HG02973 (cell line): ENCODE measurements around the gene HOGA1.

ENCODE experiments used
- ATAC-seq: cut with Tn5 transposase; IDR thresholded peaks from one replicate; pipeline ENCODE4 v1.9.1; 2021; ENCODE audit warnings: moderate library complexity; ENCODE audit not compliant: unreplicated experiment

The HOGA1 gene

DNA sequence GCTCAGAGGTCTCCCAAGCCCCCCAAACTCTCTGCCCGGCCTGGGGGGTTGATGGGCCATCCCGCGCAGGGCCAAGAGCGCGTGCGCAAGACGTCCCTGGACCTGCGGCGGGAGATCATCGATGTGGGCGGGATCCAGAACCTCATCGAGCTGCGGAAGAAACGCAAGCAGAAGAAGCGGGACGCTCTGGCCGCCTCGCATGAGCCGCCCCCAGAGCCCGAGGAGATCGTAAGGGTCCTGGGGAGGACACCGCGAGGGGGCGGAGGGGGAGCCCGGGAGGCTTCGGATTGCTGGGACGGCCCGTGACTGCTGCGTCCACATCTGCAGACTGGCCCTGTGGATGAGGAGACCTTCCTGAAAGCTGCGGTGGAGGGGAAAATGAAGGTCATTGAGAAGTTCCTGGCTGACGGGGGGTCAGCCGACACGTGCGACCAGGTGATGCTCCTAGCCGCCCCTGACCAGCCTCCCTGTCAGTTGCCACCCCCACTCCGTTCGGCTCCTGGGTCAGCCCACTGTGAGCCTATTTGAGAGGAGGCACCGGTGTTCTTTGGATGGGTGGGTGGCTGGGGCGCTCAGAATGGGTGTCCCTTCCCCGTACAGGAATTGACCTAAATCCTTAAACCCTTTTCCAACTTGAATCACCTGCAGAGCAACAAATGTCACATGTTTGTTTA, 5.9 kb upstream of the HOGA1 start:
- no peak for ATAC-seq

DNA sequence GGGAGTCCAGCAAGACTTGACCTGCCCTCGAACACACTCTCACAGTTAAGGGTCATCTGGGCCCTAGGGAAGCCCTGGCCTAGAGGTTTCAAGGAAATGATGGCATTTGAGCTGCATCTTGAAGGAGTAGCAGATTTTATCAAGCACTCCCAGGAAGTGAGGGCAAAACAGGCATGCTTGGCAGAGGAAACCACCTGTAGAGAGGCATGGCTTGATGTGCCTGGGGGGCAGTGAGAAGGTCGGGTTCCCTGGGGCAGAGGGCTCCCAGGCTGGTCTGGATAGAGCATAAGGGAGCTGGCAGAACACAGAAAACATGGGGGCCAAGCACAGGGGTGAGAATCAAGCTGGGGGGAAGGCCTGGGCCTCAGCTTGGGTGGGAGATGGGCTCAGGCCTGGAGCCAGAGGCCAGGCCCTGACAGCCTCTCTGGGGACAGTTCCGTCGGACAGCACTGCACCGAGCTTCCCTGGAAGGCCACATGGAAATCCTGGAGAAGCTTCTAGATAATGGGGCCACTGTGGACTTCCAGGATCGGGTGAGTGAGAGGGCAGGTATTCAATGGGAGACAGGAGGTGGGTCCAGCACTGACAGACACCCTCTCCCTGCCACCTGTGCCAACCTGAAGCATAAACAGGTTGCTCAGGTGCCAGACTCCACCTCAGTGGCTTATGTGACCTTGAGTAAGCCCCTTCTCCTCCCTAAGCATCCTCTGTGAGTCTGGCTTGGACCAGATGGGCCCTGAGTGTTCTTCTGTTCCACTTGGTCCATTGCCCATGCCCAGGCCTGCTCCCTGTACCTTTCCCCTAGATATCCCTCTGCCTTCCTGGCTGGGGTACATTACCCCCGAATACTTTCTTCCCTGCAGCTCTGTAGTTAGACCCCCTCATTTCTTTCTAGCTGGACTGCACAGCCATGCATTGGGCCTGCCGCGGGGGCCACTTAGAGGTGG, 3.5 kb upstream of the HOGA1 start:
- no peak for ATAC-seq

DNA sequence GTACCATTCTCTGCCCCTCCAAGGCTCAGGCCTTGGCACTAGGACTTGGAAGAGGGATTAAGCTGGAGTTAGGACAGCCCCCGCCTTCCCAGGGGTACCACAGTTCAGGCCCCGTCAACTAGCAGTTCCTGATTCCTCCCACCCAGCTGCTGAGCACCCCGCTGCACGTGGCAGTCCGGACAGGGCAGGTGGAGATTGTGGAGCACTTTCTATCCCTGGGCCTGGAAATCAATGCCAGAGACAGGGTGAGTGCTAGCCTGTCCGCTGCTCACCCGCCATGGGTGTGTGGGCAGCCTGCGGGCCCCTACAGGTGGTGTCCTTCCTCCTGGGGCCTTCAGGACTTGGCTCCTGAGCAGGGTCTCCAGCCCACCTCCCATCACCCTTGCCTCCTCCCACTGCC, 2.0 kb upstream of the HOGA1 start:
- ATAC-seq, result no peak

DNA sequence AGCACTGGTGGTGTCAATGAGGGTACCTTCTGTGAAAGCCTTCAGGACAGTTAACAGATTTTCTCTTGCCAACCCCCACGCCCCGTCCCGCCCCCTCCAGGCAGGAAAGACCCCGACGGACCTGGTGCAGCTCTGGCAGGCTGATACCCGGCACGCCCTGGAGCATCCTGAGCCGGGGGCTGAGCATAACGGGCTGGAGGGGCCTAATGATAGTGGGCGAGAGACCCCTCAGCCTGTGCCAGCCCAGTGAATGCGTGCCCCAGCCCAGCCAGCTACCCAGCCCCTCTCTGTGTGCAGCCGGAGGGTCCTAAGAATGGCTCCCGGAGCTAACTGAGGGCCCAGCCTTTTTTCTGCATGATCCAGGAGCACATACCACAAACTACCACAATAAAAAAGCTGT, 713 bp upstream of the HOGA1 start:
- no peak for ATAC-seq

DNA sequence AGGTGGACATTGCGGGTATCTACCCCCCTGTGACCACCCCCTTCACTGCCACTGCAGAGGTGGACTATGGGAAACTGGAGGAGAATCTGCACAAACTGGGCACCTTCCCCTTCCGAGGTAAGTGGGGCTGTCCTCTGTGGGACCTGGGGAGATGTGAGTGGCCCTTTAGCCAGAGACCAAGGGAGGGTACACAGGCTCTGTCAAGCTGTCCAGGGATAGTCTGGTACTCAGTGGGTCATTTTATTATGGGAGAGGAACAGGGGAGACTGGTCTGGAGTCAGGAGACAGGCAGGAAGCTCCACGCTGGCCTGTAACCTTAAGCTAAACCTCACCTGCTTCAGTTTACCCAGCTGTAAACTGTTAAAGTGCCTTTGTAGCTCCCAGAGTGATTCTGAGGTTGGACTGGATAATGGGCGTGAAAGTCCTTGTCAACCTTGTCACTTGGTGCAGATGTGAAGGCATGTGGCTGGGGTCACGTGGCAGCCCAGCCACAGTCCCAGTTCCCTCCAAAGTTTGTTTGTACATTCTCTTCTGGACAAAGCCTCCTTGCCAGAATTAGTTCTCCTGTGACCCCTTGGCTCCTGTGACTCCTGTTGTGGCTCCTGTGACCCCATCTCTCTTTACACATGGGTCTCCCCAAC, 729 bp downstream of the HOGA1 start:
- ATAC-seq, result no peak

DNA sequence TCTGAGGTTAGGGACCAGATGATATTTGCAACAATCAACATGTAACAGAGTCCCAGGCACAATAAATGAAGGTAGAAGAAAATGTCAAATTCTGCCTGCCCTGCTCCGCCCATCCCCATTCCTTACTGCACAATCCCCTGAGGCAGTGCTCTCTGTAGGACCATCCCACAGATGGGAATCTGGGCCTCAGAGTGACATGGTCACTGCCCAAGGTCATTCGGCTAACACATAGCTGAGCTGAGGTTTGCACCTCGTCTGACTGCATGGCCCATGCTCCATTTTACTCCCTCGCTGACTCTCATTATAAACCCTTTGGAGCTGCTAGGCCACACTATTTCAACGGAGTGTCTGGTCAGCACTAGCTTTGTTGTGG, 1.2 kb downstream of the HOGA1 start:
- no peak for ATAC-seq

DNA sequence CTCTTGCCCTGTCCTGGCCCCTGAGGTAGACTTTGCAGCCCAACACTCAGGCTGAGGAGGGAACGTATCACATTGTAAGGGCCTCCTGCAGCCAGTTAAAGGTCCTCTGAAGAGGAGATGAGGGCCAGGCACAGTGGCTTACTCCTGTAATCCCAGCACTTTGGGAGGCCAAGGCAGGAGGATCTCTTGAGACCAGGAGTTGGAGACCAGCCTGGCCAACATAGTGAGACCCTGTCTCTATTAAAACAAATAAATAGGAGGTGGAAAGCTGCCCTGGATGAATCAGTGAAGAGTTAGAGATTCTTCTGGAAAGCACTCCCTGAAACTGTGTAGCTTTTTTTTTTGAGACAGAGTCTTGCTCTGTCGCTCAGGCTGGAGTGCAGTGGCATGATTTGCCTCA, 3.0 kb downstream of the HOGA1 start:
- no peak for ATAC-seq

DNA sequence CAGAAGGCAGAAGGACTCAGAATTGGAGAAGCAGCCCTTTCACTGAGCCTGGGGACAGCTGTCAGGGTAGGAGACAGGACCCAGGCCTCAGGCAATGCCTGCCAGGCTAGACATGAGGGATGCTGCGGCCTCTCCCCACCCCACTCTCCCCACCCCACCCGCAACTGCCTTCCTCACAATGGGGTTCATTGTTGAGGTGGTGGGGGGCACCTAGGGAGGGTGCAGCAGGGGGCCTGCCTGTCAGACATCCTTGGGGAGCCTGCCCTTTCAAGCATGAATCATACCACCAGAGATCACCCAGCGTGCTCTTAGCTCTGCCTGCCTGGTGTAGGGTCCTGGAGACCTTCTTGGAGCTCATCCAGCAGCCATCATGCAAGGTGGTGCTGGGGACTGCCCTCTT, 5.3 kb downstream of the HOGA1 start, which contains the start of gene C10orf62:
C10orf62 (plus strand) TSS at position 243 of the 400 bp plus-strand sequence. CDS start 177 bp downstream, outside the sequence.
- no peak for ATAC-seq

DNA sequence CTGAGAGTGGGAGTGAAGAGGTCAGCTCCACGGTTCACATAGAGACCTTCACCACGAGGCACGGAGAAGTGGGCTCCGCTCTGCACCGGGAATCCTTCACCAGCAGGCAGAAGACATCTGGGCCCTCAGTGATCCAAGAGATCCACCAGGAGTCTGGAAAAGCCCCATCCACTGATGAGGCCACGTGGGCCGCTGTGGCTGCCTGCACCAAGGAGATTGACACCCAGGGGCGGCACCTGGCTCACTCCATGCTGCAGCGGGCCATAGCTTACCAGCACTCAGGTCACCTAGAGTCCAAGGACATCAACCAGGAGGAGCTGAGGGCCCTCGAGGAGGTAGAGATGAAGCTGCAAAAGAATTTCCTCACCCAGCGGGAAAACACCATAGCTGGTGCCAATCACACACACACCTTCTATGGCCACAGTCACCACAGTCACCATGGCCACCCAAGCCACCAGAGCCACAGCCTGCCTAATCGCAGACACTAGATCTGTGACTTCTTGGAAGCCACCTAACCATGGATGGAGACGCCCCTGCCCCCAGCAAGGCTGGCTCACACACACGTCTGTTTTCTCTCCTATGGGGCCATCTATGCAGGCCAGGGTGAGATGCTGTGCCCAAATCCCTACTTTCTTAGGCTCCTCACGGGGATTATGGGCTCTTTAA, 6.0 kb downstream of the HOGA1 start:
- no peak for ATAC-seq

DNA sequence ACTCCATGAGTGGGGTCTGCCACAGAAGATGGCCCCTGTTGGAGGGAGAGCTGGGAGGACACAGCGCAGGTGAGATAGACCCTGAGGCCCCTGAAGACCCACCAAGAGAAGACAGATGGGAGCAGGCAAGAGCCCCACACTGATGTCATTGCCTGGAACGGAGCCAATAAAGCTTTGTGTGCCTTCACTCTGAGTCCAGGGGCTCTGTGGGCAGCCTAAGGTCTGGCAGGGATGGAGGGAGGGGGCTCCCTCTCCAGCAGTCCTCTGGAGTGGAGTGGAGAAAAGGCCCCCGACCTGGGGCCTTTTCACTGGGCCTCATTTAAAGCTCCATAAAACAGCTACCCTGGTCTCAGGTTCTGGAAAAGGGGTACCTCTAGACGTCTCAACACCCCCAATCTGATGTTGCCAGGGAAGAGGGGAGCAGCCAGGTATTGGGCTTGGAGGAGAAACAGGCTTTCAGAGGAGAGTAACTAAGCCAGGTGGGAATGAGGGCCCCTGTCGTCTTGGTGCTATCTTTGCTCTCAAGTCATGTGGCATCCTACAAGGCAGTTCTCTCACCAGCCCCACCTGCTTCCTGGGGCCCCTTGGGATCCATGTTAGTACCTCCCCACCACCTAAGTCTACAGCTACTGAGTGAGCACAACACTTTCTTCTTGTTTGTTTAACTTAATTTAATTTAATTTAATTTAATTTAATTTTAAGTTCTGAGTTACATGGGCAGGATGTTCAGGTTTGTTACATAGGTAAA, 6.7 kb downstream of the HOGA1 start:
- no peak for ATAC-seq

DNA sequence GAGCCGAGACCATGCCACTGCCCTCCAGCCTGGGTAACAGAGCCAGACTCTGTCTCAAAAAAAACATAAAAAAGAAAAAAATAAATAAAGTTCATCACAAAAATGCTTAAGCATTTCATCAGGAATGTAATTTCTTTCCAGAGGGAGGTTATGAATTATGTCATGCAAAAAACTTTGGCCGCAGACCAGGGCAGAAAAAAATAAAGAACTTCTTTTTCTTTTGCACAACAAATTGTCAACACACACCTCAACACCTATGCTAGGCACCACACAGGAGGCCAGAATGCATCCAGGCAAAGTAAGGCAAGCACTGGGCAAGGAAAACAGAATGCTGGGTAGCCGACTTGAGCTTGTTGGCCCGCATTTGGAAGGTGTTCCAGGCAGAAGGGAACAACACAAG, 9.2 kb downstream of the HOGA1 start:
- ATAC-seq, result no peak

DNA sequence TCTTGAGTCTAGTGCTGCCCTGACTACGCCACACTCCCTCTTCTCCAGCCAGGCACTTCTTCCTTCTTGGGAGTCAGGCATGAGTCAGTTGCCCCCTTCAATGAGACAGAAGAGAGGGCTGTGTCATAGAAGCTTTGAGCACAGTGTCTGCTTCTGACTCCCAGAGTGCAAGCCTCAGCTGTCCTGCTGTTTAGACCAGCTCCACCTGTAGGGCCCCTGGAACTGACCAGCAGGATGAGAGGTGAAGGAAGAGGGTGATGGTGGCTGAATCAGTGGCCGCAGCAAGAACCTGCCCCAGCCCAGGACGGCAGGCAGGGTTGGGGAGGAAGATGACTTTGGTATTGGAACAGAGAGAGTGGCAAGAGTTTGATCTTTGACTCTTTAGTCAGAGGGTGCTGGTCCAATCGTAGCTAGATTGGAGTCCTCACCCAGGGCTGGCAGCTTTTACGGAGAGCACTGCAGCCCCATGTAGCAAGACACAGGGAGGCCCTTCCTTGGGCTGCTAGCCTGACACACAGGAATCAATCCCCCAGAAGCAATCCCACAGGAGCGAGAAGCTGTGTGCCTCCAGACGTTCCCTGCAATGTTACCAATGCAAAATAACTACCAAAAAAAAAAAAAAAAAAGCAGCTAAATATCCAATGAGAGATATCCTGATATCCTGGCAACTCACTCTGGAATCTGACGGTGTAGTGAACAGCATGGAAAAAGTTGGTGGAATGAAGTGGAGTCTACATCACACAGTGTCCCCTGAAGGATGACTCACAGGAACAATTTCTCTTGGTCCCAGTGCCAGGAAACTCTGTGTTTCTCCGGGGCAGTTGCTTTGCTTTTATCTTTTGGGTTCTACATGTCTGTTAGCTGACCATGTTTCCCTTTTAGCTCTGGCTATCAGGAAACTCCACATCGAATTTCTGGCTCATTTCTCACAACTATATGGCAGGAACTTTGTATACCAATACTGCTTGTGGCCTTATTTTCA, 12.2 kb downstream of the HOGA1 start:
- ATAC-seq, result no peak

DNA sequence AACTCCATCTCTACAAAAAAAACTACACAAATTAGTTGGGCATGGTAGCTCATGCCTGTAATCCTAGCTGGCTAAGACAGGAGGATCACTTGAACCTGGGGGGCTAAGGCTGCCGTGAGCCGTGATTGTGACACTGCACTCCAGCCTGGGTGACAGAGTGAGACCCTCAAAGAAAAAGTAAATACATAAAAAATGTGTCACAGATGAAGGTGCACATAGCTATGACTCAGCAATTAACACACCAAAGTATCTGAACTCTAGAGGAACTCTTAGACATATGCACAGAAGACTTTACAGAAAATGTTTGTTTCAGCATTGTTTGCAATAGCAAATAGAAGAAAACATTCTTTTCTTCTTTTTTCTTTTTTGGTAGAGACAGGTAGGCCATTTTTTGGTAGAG, 13.6 kb downstream of the HOGA1 start:
- no peak for ATAC-seq

DNA sequence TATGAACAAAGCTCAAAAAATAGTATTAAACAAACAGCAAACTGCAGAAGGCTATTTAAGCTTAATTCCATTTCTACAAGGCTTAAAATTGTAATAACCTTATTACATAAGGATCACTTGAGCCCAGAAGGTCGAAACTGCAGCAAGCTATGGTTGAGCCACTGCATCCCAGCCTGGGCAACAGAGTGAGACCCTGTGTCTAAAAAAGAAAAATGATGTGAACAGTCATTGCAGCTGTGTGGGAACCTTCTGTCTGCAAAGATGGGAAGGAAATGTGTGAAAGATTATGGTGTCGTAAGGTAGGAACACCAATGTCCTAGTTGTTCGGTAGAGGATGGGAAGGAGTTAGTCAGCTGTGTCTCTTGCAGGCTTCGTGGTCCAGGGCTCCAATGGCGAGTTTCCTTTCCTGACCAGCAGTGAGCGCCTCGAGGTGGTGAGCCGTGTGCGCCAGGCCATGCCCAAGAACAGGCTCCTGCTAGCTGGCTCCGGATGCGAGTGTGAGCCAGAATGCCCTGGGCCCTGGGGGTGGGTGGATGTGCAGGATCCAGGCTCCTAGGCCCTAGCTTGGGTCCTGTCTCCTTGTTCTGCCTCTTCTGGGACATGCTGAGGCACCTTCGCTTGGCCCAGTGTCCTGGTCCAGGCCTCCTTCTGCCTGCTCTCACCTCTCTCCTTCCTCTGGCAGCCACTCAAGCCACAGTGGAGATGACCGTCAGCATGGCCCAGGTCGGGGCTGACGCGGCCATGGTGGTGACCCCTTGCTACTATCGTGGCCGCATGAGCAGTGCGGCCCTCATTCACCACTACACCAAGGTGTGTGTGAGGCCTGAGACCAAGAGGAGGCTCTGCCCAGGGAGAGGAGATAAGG, 14.4 kb downstream of the HOGA1 start:
- ATAC-seq, result no peak

DNA sequence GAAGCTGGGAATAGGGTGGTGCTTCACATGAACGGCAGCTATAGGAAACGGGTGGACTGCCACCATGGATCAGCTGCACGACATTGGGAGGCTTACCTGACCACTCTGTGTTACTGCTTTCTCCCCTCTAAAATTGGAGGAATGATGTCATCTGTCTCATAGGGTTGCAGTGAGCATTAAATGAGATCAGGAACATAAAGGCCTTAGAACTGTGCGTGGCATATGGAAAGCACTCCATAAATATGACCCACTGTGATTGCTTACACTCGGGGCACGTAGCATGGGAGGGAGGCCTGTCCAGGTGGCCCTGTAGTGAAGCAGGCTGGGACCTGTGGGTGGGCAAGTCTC, 15.1 kb downstream of the HOGA1 start:
- no peak for ATAC-seq

DNA sequence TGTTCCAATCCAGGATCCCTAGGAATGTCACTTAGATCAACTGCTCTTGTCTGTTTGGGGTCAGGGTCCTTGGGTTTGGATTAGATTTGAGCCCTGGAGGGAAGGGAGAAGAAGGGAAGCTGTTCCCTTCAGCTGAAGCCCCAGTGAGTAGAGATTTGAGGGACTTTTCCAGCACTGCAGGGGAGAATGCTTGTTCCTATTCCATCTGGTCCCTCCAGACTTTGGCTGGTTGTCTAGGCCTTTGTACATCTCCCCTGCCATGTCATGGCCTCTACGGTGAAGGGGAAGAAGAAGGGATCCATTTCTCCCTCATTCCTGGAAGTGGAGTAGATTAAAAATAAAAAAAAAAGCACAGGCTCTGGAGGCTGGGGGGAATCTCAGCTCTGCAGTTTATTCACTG, 16.4 kb downstream of the HOGA1 start:
- ATAC-seq, result no peak

DNA sequence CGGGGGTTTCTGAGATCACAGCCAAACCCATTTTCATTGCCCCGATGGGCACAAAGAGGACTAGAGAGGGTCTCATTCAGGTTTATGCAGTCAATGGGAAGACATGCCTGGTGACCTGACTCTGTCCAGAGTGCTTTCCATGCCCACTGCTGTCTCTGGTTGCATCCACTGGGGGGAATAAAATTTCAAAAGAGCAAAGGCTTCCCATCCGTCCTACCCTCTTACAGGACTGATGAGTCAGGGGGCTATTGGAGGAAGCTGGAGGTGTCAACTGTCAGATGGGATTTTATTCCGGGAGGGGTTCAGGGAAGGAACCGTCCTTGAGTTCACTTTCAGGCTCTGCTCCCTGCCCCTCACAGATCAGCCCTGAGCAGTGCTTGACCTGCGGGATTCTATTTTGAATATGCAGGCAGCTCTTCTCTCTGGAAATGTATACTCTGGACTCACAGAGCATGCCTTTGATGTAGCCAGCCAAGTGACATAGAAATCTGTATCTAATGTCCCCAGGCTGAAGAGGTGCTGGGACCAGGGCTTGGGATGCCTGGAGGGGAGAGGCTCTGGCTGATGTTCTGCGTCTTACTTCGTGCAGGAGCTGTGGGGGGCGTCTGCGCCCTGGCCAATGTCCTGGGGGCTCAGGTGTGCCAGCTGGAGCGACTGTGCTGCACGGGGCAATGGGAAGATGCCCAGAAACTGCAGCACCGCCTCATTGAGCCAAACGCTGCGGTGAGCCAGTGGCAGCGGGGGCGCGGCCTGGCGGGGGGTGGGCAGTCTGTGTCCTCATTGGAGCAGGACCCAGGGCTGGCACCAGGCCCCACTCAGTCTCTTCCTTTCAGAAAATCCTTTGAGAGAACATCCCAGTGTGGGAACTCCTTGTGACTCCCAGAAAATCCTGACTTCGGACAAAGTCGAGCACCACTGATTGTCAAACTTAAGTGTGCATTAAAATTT, 17.4 kb downstream of the HOGA1 start:
- ATAC-seq, result no peak
